Stimulated activated CD4-positive, alpha-beta T cell treated with anti-CD3 and anti-CD28 coated beads, Interleukin-1b, Interleukin-23, amount 100 ng/mL, for 48 hours (primary cell): ENCODE results near the gene UGT1A9.

Experiments used
- DNase-seq: peaks from one replicate; pipeline ENCODE4 v3.0.0-alpha.2; 2020

Gene UGT1A9

GRCh38 chr2:233764264-233764663 lies 92.6 kb downstream of the UGT1A9 start:
- no peak for DNase-seq

- DNase-seq, result no peak
These were observed 93.1 kb downstream of the UGT1A9 start for GRCh38 chr2:233764761-233765160.

GRCh38 chr2:233766416-233766815 lies 94.7 kb downstream of the UGT1A9 start:
- no peak for DNase-seq

GRCh38 chr2:233768076-233768475 lies 96.4 kb downstream of the UGT1A9 start:
- no peak for DNase-seq

GRCh38 chr2:233769260-233769659 lies 97.6 kb downstream of the UGT1A9 start:
- DNase-seq, result no peak

- DNase-seq, result no peak
These were observed 100.5 kb downstream of the UGT1A9 start for GRCh38 chr2:233772153-233772552.

- no peak for DNase-seq
These were observed 100.9 kb downstream of the UGT1A9 start for GRCh38 chr2:233772583-233772982.

- no peak for DNase-seq
These were observed 102.2 kb downstream of the UGT1A9 start for GRCh38 chr2:233773854-233774253.

GRCh38 chr2:233775414-233775813 lies 103.7 kb downstream of the UGT1A9 start:
- DNase-seq, result no peak

- DNase-seq, result no peak
These were observed 106.3 kb downstream of the UGT1A9 start, which contains the start of gene MROH2A for GRCh38 chr2:233778030-233778429. MROH2A (plus strand) TSS chr2:233778330; CDS start chr2:233779359, 1,029 bp downstream.

GRCh38 chr2:233779722-233780121 lies 108.0 kb downstream of the UGT1A9 start:
- DNase-seq, result no peak

GRCh38 chr2:233780771-233781170 lies 109.1 kb downstream of the UGT1A9 start:
- DNase-seq, result no peak

GRCh38 chr2:233789554-233789953 lies 117.9 kb downstream of the UGT1A9 start:
- no peak for DNase-seq

- DNase-seq, result no peak
These were observed 119.6 kb downstream of the UGT1A9 start for GRCh38 chr2:233791151-233791882.

- no peak for DNase-seq
These were observed 120.2 kb downstream of the UGT1A9 start for GRCh38 chr2:233791883-233792329.

- DNase-seq, result no peak
These were observed 121.0 kb downstream of the UGT1A9 start for GRCh38 chr2:233792720-233793119.

- no peak for DNase-seq
These were observed 121.9 kb downstream of the UGT1A9 start for GRCh38 chr2:233793465-233794127.

- DNase-seq, result no peak
These were observed 122.5 kb downstream of the UGT1A9 start for GRCh38 chr2:233794128-233794658.

- DNase-seq, result no peak
These were observed 124.1 kb downstream of the UGT1A9 start for GRCh38 chr2:233795735-233796171.

GRCh38 chr2:233796254-233796653 lies 124.6 kb downstream of the UGT1A9 start:
- DNase-seq, result no peak

GRCh38 chr2:233798335-233799086 lies 126.8 kb downstream of the UGT1A9 start:
- no peak for DNase-seq

GRCh38 chr2:233799087-233799665 lies 127.5 kb downstream of the UGT1A9 start:
- DNase-seq, result no peak

- no peak for DNase-seq
These were observed 128.0 kb downstream of the UGT1A9 start for GRCh38 chr2:233799716-233800115.
